HG03439 (cell line): ENCODE measurements around the gene SYDE1.
"Not testable (repeated sequence)": the region's sequence is repeated elsewhere in the genome, so short reads cannot be mapped to it uniquely, and the experiment has no call there.

Source experiments
- ATAC-seq: cut with Tn5 transposase; IDR thresholded peaks from one replicate; pipeline ENCODE4 v1.9.1; 2021; ENCODE audit warnings: mild to moderate bottlenecking, moderate library complexity; ENCODE audit not compliant: unreplicated experiment

The SYDE1 gene

GRCh38 chr19:15107061-15108010 lies at the start of gene SYDE1:
Gene SYDE1 (plus strand): TSS chr19:15107401. CDS start chr19:15107434, 33 bp downstream.
- no peak for ATAC-seq

- no peak for ATAC-seq
Observed at GRCh38 chr19:15062036-15062435, 45.2 kb upstream of the SYDE1 start.

- not testable (repeated sequence) for ATAC-seq
Observed at GRCh38 chr19:15070386-15070785, 36.8 kb upstream of the SYDE1 start.

GRCh38 chr19:15072930-15073647 lies 34.1 kb upstream of the SYDE1 start:
- ATAC-seq, result no peak

GRCh38 chr19:15074371-15074770 lies 32.8 kb upstream of the SYDE1 start:
- ATAC-seq, result no peak

- ATAC-seq, result no peak
Observed at GRCh38 chr19:15075806-15076205, 31.4 kb upstream of the SYDE1 start.

GRCh38 chr19:15080002-15080401 lies 27.2 kb upstream of the SYDE1 start:
- not testable (repeated sequence) for ATAC-seq

GRCh38 chr19:15081911-15082310 lies 25.3 kb upstream of the SYDE1 start, which contains the start of gene OR1I1:
Gene OR1I1 (plus strand): TSS chr19:15082211. CDS start chr19:15087066, 4,855 bp downstream.
- ATAC-seq, result no peak

- no peak for ATAC-seq
Observed at GRCh38 chr19:15087182-15087581, 20.0 kb upstream of the SYDE1 start.

GRCh38 chr19:15091918-15092753 lies 15.1 kb upstream of the SYDE1 start:
- no peak for ATAC-seq

GRCh38 chr19:15093001-15093400 lies 14.2 kb upstream of the SYDE1 start:
- ATAC-seq, result no peak

- ATAC-seq, result no peak
Observed at GRCh38 chr19:15096223-15096622, 11.0 kb upstream of the SYDE1 start.

GRCh38 chr19:15097980-15098379 lies 9.2 kb upstream of the SYDE1 start:
- not testable (repeated sequence) for ATAC-seq

GRCh38 chr19:15098460-15098859 lies 8.7 kb upstream of the SYDE1 start:
- no peak for ATAC-seq

- ATAC-seq, result no peak
Observed at GRCh38 chr19:15099017-15099582, 8.1 kb upstream of the SYDE1 start.

- no peak for ATAC-seq
Observed at GRCh38 chr19:15101479-15102082, 5.6 kb upstream of the SYDE1 start.

GRCh38 chr19:15104003-15104402 lies 3.2 kb upstream of the SYDE1 start:
- ATAC-seq, result no peak

- no peak for ATAC-seq
Observed at GRCh38 chr19:15104411-15104810, 2.8 kb upstream of the SYDE1 start.

- no peak for ATAC-seq
Observed at GRCh38 chr19:15105044-15105443, 2.2 kb upstream of the SYDE1 start.
